Activated naive CD4-positive, alpha-beta T cell treated with anti-CD3 and anti-CD28 coated beads, Interleukin-2, amount 50 U/mL, for 16 hours (primary cell): Measurements from ENCODE around the gene TNKS1BP1.

Experiments
- DNase-seq: peaks from one replicate; pipeline ENCODE4 v3.0.0-alpha.2; 2020

TNKS1BP1 gene

DNA sequence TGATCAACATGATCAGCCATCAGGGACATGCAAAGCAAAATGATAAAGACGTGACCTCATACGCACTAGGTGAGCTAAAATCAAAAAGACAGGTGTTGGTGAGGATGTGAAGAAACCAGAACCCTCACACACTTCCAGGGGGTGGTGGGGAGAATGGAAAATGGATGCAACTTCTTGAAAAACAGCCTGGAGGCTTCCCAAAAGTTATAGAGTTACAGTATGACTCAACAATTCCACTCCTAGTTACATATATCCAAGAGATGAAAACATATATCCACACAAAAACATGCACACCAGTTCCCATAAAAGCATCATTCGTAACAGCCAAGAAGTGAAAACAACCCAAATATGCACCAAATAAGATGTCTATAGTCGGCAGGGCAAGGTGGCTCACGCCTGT lies 45.6 kb downstream of the TNKS1BP1 start:
- DNase-seq = no peak

DNA sequence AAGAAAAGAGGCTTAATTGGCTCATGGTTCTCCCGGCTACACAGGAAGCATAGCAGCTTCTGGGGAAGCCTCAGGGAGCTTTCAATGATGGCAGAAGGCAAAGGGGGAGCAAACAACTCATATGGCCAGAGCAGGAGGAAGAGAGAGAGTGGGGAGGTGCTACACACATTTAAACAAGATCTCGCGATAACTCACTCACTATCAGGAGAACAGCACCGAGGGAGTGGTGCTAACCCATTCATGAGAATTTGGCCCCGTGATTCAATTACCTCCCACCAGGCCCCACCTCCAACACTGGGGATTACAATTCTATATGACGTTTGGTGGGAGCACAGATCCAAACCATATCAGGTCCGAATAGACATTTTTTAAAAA lies 46.0 kb downstream of the TNKS1BP1 start:
- no peak for DNase-seq

DNA sequence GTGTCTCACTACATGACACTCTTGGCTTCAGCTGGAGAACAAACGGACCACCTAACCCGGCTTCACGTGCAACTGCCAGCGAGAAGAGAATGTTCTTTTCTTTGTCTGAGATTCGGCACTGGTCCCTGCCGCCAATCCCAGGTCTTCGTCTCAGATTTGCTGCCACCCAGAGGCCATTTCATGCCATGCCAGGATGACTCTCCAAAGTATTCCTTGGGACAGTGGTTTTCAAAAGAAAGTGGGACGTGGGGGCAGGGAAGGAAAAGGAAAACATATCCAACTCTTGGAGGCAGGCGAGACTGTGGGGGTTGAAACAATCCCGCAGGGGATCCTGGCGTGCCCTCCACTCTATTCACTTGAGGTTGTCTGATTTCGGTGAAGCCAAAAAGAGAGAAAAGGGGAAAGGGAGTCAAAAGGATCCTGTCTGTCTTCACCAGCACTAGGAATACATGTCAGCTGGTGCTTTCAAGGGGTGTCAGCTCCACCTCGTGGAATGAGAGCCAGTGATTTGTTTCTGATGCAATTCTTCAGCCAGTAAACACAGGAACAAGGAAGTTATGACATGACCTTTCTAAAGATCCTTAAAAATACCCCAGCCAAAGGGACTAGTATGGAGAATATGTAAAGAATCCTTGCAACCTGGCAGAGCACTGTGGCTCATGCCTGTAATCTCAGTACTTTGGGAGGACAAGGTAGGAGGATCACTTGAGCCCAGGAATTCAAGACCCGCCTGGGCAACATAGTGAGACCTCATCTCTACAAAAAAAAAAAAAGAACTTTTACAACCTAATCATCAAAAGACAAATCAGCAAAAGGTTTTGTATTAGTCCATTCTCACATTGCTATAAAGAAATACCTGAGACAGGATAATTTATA lies 46.7 kb downstream of the TNKS1BP1 start:
- DNase-seq = peak; percentile 28

DNA sequence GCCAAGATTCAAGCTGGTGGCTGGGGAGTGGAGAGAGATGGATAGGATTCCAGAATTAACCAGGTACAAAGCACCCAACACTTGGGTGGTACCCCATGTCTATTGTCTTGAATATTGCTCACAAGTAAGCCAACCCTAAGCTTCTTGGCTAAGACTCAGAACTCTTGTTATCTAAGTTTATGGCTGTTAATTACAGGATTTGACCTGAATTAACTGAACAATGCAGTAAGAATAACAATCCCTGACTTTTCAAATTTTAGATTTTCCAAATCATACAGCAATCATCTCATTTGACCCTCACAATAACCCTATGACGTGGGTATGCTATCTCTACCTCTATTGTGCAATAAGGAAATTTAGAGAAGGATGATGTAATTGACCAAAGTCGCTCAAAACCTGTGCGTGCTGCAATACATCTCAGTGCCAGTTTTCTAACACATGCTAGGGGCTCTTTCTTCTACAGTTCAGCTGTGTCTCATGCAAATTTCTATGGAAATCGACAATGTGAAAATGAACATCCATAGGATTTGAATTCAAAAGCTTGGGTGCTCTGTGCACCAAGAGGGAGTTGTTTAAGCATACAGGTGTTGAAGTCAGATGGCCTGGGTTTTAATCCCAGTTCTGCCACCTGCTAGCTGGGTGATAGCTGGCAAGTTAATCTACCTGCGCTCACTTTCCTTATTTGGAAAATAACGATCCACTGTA lies 47.6 kb downstream of the TNKS1BP1 start:
- no peak for DNase-seq

DNA sequence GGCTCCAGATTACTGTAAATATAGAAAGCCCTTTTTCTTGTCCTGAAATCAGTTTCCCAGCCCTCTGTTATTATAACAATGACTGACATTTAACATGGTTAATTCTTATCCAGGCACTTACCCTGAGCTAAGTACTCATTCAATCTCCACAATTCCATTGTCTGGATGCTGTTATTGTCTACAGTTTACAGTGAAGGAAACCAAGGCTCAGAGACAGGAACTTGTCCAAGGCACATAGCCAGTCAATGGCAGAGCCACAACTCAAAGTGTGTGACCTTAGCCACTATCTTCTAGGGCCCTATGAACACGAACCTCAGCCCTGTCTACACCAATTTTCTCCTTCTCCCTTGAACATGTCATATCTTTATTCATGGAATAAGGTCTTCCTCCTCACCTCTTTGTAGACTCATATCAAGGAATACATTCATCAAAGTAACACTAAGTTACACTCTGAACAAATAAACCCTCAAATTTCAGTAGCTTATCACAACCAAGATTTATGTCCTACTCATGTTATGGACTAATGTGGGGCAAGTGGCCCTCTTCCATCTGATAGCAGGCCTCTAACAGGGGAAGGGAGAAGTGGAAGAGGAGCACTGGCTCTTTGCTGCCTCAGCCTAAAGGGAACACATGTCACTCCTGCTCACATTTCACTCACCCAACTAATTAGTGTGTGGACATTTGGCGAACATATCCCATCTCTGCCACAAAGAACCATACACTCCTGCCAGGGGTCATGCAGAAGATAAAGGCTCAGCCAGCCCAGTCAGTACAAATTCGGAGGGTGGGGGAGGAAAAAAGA lies 48.4 kb downstream of the TNKS1BP1 start:
- no peak for DNase-seq

DNA sequence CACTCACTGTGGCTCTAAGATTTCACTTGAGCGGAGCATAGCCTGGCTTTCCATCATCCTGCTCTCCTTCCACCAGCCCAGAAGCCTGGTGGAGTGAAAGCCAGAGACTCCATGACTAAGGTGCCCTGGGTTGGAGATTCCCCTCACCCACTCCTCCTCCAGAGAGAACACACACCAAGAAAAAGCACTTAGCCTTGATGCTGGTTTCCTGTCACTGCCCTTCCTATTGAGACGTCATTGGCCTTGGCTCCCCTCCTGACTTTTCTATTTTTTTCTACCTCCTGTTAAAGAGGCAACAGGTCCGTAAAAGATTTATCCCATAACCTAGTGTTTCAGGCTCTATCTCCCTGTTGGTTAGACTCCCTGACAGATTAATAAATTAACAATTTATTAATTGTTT lies 49.2 kb downstream of the TNKS1BP1 start:
- no peak for DNase-seq

DNA sequence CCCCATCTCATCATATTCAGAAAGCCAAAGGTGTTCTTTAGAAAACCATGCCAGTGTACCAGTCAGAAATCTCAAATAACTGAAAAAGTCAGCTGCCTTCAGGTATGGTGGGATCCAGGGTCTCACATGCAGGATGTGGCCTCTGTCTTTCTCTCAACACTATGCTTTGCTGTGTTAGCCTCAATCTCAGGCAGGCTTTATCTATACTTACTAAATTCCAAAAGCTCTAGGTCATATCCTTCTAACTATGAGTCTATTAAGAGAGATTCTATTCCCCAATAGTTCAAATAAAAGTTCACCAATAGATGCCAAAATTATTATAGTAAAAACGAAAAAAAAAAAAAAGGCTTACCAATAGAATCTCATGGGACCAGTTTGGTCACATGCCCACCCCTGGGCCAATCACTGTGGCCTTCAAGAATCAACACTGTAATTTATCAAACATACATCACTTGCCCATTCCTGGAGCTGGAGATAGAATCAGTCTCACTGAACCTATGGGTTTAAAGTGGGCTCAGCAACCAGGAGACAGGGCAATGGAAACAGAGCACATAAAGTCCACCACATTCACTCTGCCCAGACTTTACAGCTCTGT lies 49.8 kb downstream of the TNKS1BP1 start:
- no peak for DNase-seq

DNA sequence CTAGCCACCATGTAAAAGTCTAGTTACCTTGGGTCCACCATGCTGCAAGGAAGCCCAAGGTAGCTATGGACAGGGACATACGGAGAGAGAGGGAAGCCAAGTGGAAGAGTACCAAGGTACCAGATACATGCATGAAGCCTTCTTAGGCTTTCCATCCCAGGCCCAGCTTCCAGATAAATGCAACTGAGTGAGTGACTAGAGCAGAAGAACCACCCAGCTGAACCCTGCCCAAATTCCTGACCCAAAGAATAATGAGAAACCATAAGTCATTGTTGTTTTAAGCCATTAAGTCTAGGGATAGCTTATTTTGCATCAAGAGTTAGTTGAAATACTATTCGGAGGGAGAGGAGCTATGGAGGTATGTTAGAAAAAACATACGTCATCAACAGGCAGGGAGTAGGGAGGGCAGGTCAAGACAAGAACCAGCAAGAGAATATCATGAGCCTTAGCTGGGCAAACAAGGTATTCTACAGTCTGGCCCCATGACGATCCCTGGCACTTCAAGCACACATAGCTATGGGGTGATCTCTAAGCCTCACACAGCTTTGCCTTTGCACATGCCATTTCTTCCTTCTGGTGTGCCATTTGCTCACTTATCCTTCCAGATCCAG lies 51.2 kb downstream of the TNKS1BP1 start:
- no peak for DNase-seq

DNA sequence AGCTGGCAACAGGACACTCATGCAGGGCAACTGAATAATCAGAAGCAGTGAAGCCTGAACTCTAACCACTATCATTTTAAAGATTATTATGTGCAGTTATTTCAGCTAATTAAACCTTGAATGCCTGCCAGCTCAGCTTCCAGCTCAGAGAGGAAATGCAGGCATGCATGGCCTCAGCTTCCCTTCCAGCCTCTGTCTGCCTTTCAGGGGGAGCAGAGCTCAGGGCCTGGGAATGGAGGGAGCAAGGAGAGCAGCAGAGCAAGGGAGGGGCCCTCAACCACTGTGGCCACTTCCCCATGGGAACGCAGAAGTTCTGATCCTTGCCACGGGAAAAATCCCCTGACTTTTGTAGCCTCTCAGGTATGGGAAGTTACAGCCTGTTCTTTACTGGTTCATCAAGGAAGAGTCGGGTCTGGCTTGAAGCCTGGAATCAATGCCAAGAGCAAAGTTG lies 55.2 kb downstream of the TNKS1BP1 start:
- no peak for DNase-seq

DNA sequence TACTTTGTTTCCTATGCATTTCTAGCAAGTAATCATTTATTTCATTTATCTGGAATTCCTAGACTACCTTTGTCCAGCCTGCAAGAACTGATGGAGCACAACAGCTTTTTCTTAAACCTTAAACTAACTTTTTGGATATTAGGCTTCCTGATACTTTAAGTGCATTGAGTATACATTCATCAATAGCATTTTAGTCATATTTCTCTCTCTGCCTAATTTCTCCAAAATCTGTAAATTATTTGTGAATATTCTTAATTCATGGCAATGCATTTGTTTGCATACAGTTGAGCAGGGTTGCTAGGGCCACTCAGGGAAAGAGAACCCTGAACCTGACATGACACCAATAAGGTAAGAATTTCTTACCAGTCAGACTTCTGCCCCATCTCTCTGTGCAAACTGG lies 58.6 kb downstream of the TNKS1BP1 start:
- DNase-seq = no peak

DNA sequence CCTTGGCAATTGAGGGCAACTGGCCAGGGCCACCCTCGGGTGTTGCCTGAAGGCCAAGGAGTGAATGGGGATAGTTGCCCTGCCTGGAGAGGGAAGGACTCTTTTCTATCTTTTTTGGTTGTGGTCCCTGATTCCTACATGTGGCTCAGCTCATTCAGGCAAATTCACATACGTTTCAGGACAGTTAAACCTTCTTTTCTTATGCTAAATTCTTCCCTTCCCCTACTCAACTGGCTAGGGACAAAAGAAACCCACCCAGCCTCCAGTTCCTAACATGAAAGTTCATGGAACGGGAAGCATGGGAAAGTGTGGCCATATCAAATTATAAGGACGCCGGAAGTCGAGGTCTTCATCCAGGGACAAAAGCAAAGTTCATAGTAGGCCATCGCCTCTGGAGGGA lies 61.4 kb downstream of the TNKS1BP1 start:
- DNase-seq = no peak

DNA sequence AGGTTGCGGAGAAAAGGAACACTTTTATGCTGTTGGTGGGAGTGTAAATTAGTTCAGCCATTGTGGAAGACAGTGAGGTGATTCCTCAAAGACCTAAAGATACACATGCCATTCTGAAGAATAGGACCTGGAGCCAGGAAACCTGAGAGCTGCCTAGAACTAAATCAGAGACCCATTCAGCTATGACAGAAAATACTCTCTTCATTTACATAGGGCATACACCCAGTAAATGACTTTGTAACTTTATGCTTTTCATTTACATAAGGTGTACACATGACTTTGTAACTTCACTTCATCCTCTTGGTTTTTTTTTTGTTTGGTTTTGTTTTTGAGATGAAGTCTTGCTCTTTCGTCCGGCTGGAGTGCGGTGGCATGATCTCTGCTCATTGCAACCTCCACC lies 62.6 kb downstream of the TNKS1BP1 start:
- no peak for DNase-seq

DNA sequence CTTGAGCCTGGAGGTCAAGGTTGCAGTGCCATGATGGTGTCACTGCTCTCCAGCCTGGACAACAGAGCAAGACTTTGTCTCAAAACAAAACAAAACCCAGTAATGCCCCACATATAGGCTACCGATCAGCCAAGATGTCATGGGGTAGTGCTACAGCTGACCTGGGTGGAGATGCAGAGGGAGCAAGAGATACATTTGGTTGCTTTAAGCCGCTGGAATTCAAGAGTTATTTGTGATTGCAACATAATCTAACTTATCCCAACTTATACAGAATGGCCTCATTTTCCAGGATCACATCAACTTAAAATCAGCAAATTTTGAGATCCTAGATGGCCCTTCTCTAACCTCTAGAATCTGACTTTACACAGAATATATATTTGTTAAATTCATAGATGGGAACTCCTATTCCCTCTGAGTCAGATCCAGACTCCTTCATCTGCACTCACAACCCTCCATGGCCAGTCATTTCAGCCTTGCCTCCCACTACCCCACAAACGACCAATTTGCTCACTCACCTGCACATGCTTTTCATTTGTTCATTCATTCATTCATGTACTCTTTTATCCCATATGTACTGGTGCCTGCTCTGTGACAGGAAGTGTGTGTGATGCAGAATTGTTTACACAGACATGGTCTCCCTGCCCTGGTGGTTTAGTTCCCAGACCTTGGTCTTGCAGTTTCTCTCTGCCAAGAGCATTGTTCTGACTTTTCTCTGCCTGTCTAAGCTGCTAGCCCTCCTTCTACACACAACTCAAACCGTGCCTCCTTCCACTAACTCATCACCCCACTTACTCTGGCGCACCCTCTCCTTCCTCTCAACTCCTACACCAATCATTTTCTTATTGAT lies 63.6 kb downstream of the TNKS1BP1 start:
- DNase-seq = no peak

DNA sequence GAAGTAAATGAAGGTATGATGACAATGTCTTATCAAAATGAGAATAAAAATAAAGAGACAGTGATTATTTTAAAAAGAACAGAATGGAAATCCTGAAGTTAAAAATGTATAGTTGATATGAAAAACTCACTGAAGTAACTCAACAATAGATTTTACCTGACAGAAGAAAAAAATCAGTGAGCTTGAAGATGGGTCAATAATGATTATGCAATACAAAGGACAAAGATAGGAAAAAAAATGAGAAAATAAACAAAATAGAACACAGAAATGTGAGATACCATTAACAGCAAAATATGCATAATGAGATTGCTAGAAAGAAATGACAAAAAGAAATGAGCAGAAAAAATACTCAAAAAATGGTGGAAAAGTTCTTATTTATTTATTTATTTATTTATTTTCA lies 68.6 kb downstream of the TNKS1BP1 start:
- DNase-seq = no peak

DNA sequence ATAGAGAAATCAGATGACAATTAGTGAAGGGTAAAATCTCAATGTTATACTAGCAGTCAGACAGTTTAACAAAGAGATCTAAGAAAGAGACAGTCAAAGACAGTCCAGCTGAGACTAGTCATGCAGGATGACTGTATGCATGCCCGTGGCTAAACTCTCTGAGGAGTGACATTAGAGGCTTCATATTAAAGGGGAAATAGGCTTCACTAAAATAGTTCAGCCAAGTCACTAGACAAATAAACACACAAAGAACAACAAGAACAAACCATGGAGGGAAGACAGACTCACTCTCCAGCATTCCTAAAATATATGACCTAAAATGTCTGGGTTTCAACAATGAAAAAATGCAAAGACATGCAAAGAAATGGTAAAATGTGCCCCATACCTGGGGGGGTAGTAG lies 69.1 kb downstream of the TNKS1BP1 start:
- DNase-seq = no peak

DNA sequence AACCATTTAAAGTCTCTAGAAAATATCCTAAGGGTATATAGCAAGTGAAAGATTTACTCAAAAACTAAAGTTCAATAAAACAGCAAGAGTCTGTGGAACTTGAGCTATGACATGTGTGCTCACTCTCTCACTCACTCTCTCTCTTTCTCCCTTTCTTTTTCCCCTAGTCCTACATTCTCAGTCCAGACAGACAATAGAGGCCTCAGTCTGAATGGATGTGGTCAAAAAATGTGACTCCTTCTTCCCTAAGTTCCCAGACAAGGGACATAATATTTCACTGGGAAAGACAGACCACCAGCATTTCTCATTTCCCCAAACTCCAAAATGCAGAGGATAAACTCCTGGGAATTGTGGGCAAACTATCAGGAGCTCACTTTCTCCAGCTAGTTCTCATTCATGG lies 70.1 kb downstream of the TNKS1BP1 start:
- DNase-seq = no peak

DNA sequence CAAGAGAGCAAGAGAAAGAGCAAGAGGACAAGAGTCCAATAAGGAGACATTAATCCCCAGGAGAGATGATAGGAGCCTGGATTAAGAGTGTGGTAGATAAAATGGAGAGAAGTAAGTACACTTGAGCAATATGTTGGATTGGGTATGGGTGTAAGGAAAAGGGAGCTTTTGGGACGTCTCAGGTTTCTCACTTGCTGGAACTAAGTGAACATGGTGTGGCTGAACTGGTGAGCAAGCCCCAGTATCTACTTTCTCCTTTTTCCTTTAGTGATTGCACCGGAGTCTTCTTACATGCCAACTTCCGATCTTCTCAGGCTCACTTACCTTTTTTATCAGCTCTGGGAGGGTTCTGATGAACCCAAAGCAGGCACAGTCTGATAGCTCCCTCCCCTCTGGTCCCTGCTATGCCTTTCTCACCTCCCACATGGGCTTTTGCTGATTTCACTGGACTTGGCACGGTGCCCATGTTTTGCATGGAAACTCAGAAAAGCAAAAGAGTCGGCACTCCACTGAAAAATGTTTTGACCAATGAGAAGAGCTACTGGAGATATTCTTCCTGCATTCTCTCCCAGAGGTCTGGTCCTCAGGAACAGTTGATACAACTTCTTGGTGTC lies 73.2 kb downstream of the TNKS1BP1 start:
- DNase-seq = no peak

DNA sequence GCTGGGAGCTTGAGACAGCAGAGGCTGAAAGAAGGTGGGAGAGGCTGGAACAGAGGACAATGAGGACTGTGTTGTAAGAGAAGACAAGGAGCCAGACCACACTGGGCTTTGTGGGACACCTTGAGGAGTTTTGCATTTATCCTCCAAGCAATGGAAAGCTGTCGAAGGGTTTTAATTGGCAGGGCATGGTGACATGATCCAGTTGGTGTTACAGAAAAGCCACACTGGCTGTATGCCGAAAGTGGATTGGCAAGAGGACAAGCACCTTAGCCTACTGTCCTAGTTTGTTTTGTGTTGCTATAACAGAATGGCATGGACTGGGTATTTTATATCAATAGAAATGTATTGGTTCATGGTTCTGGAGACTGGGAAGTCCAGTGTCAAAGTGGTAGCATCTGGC lies 73.7 kb downstream of the TNKS1BP1 start:
- DNase-seq = no peak
